Activated naive CD4-positive, alpha-beta T cell (primary cell): ENCODE results near the gene FBXW5.

ENCODE experiments used
- DNase-seq, 4 experiments: peaks; one replicate each; lab custom pipeline; 2025; lab: John Stamatoyannopoulos, UW

FBXW5 gene

GRCh38 chr9:136907011-136907914 lies 37.3 kb downstream of the FBXW5 start:
- DNase-seq, result no peak

- no peak for DNase-seq
Observed at GRCh38 chr9:136906266-136906665, 38.3 kb downstream of the FBXW5 start.

GRCh38 chr9:136903041-136903554 lies 41.4 kb downstream of the FBXW5 start:
- no peak for DNase-seq

GRCh38 chr9:136902259-136902821 lies 42.2 kb downstream of the FBXW5 start:
- peak; percentile 30 to 42 (median 40) for DNase-seq

- peak in 2 of 4 experiments; percentile 13 to 45 for DNase-seq
Observed at GRCh38 chr9:136901516-136902258, 42.9 kb downstream of the FBXW5 start.

- DNase-seq, result no peak
Observed at GRCh38 chr9:136900988-136901515, 43.5 kb downstream of the FBXW5 start.

- no peak for DNase-seq
Observed at GRCh38 chr9:136900556-136900955, 44.0 kb downstream of the FBXW5 start.

GRCh38 chr9:136899196-136899595 lies 45.3 kb downstream of the FBXW5 start:
- DNase-seq, result no peak

GRCh38 chr9:136898483-136899100 lies 45.9 kb downstream of the FBXW5 start:
- DNase-seq, result no peak

GRCh38 chr9:136896027-136896426 lies 48.5 kb downstream of the FBXW5 start:
- DNase-seq, result no peak

GRCh38 chr9:136890661-136891060 lies 53.9 kb downstream of the FBXW5 start:
- no peak for DNase-seq
